D721Med (cell line): ENCODE data around the gene LRRC46.

Experiments used
- DNase-seq: peaks from one replicate; pipeline ENCODE4 v3.0.0; 2011; ENCODE audit warnings: low spot score; ENCODE audit not compliant: insufficient read length
- FAIRE-seq: peaks from 2 replicates; lab custom pipeline; 2011; peaks lifted over from hg19 to GRCh38; lab: Jason Lieb, UNC
- CTCF ChIP-seq: IDR thresholded peaks from 2 replicates; pipeline ENCODE4 v1.5.1; 2012; ENCODE audit warnings: mild to moderate bottlenecking, control low read depth; ENCODE audit not compliant: insufficient read depth; ENCODE audit errors: missing control alignments

The LRRC46 gene

GRCh38 chr17:47810200-47810821 is 21.2 kb upstream of the LRRC46 start:
- no peak for TF ChIP-seq CTCF
- no peak for FAIRE-seq
- DNase-seq = peak; percentile 48

- DNase-seq = no peak
- no peak for TF ChIP-seq CTCF
- FAIRE-seq = no peak
These were observed 20.4 kb upstream of the LRRC46 start for GRCh38 chr17:47810901-47811635.

GRCh38 chr17:47811709-47812108 is 19.8 kb upstream of the LRRC46 start:
- no peak for TF ChIP-seq CTCF
- FAIRE-seq = no peak
- DNase-seq = no peak

GRCh38 chr17:47812146-47812920 is 19.1 kb upstream of the LRRC46 start:
- no peak for TF ChIP-seq CTCF
- DNase-seq (no peak), FAIRE-seq (no peak)

GRCh38 chr17:47813077-47813476 is 18.4 kb upstream of the LRRC46 start:
- no peak for TF ChIP-seq CTCF

GRCh38 chr17:47813512-47814031 is 17.9 kb upstream of the LRRC46 start:
- no peak for TF ChIP-seq CTCF
- no peak for DNase-seq
- FAIRE-seq = no peak

More at GRCh38 chr17:47813077-47813476, 18.4 kb upstream of the LRRC46 start:
- DNase-seq = no peak
- FAIRE-seq = no peak
